Endodermal cell (in vitro differentiated cells): ENCODE measurements around the gene TNKS1BP1. TPM values are rescaled to one million over a fixed set of nuclear protein-coding genes. Genes with fewer than 3 reads are reported as not detected.
A peak's percentile ranks its signal among the peaks of the same experiment; 100 is the strongest.

Source experiments
- DNase-seq: peaks from one replicate; pipeline ENCODE4 v3.0.0-alpha.2; 2017
- H3K27ac ChIP-seq: 2 replicates; pipeline ENCODE4 v1.5.1; 2013; ENCODE audit warnings: mild to moderate bottlenecking, low read depth, low read length, moderate library complexity
- H3K27me3 ChIP-seq: 2 replicates; pipeline ENCODE4 v1.6.1; 2013; ENCODE audit warnings: mild to moderate bottlenecking, low read length, moderate library complexity; ENCODE audit not compliant: insufficient read depth, control insufficient read depth, poor library complexity, severe bottlenecking
- H3K36me3 ChIP-seq: 2 replicates; pipeline ENCODE4 v1.7.0; 2013; ENCODE audit warnings: mild to moderate bottlenecking, low read length, moderate library complexity; ENCODE audit not compliant: control insufficient read depth, insufficient read depth
- H3K4me1 ChIP-seq: one replicate; pipeline ENCODE4 v1.7.0; 2013; ENCODE audit warnings: low read length; ENCODE audit not compliant: control insufficient read depth, insufficient read depth
- H3K4me3 ChIP-seq: 2 replicates; pipeline ENCODE4 v1.5.1; 2013; ENCODE audit warnings: mild to moderate bottlenecking, low read length, moderate library complexity
- H3K9ac ChIP-seq: 2 replicates; pipeline ENCODE4 v1.6.1; 2013; ENCODE audit warnings: mild to moderate bottlenecking, low read length, moderate library complexity; ENCODE audit not compliant: poor library complexity, severe bottlenecking; ENCODE audit errors: extremely low read depth
- H3K9me3 ChIP-seq: 2 replicates; pipeline ENCODE4 v1.6.1; 2013; ENCODE audit warnings: mild to moderate bottlenecking, low read length, moderate library complexity; ENCODE audit not compliant: control insufficient read depth
- H3K27ac Mint-ChIP-seq: 2 replicates; pipeline ENCODE4 v1.8.0; 2020; ENCODE audit warnings: mixed read lengths
- H3K27me3 Mint-ChIP-seq: 2 replicates; pipeline ENCODE4 v1.8.0; 2021; ENCODE audit warnings: mild to moderate bottlenecking, mixed read lengths; ENCODE audit not compliant: insufficient read depth
- H3K36me3 Mint-ChIP-seq: 2 replicates; pipeline ENCODE4 v1.8.0; 2020; ENCODE audit warnings: low read depth, mixed read lengths
- H3K4me1 Mint-ChIP-seq: 2 replicates; pipeline ENCODE4 v1.8.0; 2020; ENCODE audit warnings: mixed read lengths
- H3K4me3 Mint-ChIP-seq: 2 replicates; pipeline ENCODE4 v1.8.0; 2020; ENCODE audit warnings: mild to moderate bottlenecking, moderate library complexity, mixed read lengths
- H3K9me3 Mint-ChIP-seq: 2 replicates; pipeline ENCODE4 v1.8.0; 2020; ENCODE audit warnings: mild to moderate bottlenecking, mixed read lengths
- CTCF ChIP-seq: fragments of 200-600 bp; sonication (generic); conservative IDR thresholded peaks from 2 replicates; pipeline ENCODE4 v1.5.0; 2021; ENCODE audit warnings: antibody characterized with exemption, mild to moderate bottlenecking
- WGBS, 2 experiments: methylation state at CpG; one replicate each; pipeline versions ENCODE4 v1.1.5 to v1.1.7; 2013; ENCODE audit warnings: missing lambda C conversion rate in 2 of 2, mixed read lengths in 1 of 2; ENCODE audit not compliant: insufficient coverage in 1 of 2, insufficient read length in 1 of 2; 5-methylcytosine and 5-hydroxymethylcytosine counted together
- total RNA-seq, 2 donors: library from RNA; stranded (reverse); fragmentation: NEBNext Ultra II Directional in 1 of 2; extraction: Animal tissue kit (Norgen Biotek cat#: 25700) in 1 of 2; gene quantifications; 2 replicates in 1 of 2; 3 replicates in 1 of 2; pipeline ENCODE4 v1.2.1, GENCODE V29; 2021

Gene TNKS1BP1
- total RNA-seq, 2 donors from 2014 or later, result 60.4 to 73.8 TPM

DNA sequence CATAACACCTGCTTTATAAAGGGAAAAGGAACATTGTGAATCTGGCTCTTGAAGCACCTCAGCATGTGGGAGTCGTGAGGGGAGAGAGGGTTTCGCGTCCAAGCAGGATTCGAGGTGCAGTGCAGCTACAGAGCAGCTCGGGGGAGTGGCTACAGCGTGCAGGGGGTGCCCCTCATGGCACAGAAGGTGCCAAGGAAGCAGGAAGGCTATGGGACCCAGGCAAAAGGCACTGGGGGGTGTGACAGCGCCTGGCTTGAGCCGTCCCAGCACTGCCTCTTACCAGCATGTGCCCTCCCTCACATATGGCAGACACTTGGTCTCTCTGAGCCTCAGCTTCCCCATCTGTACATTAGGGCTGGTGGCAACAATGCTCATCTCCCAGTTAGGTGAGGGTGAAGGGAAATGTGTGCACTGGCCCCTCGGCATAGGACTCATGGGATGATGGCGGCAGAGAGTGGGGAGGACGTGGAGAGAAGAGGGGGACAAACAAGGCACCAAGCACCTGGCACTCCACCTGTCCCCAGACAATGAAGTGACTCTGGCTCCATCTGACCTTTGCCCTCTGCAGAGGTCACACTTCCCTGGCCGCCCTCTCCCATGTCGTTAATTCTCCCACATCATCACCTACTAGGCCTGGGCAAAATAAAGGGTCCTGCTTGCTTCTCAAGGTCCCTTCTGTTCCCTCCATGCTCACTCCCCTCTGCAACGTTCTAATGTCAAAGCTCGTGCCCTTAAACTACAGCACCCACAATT is 10.4 kb downstream of the TNKS1BP1 start:
- Mint-ChIP-seq H3K27ac (peak overlapping the region; percentile 52), H3K36me3 (peaks cover 32% of the 10 kb centered on the region), H3K4me1 (peaks cover 16% of the 10 kb centered on the region), H3K9me3 (no peaks in the 10 kb centered on the region), H3K4me3 (no peak overlapping the region), H3K27me3 (no peaks in the 10 kb centered on the region)
- no peak overlapping the region for H3K9ac ChIP-seq
- WGBS, 2 experiments, result 89 to 92% methylated on average over 12 to 15 of the region's 15 CpGs
- no peak overlapping the region for H3K27ac ChIP-seq
- no peaks in the 10 kb centered on the region for H3K9me3 ChIP-seq
- no peaks in the 10 kb centered on the region for H3K4me1 ChIP-seq
- H3K36me3 ChIP-seq, result peaks cover 49% of the 10 kb centered on the region
- no peak for TF ChIP-seq CTCF
- no peaks in the 10 kb centered on the region for H3K27me3 ChIP-seq
- no peak for DNase-seq
- H3K4me3 ChIP-seq, result no peak overlapping the region

DNA sequence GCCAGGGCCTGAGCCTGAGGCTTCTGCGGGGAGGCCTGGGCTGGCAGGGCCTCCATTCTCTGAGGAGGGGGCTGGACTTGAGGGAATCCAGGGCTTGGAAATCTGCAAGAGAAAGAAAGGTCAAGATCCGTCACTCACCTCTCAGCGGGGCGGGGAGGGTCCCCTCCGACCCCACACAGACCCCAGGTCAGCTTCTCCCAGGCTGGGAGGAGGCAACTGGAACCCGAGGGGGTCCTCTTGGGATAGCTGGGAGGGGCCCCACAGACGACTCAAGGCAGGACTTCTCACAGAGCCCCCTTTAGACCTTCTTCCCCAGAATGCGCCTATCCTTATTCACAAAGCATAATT is 11.0 kb downstream of the TNKS1BP1 start:
- Mint-ChIP-seq H3K27ac (peak overlapping the region; percentile 52), H3K27me3 (no peaks in the 10 kb centered on the region), H3K4me3 (no peak overlapping the region), H3K9me3 (no peaks in the 10 kb centered on the region), H3K4me1 (peaks cover 16% of the 10 kb centered on the region), H3K36me3 (peaks cover 33% of the 10 kb centered on the region)
- no peak overlapping the region for H3K4me3 ChIP-seq
- WGBS, 2 experiments, result 80% methylated on average over 3 to 8 of the region's 8 CpGs
- DNase-seq, result no peak
- H3K36me3 ChIP-seq, result peaks cover 55% of the 10 kb centered on the region
- H3K9me3 ChIP-seq, result no peaks in the 10 kb centered on the region
- H3K9ac ChIP-seq, result no peak overlapping the region
- no peaks in the 10 kb centered on the region for H3K4me1 ChIP-seq
- TF ChIP-seq CTCF, result no peak
- H3K27ac ChIP-seq, result no peak overlapping the region
- H3K27me3 ChIP-seq, result no peaks in the 10 kb centered on the region

GRCh38 chr11:57313071-57313787 is 11.5 kb downstream of the TNKS1BP1 start:
- H3K27ac ChIP-seq, result no peak overlapping the region
- Mint-ChIP-seq H3K27me3 (no peaks in the 10 kb centered on the region), H3K36me3 (peaks cover 35% of the 10 kb centered on the region), H3K4me1 (peaks cover 15% of the 10 kb centered on the region), H3K9me3 (no peaks in the 10 kb centered on the region), H3K4me3 (no peak overlapping the region), H3K27ac (no peak overlapping the region)
- H3K4me3 ChIP-seq, result no peak overlapping the region
- WGBS, 2 experiments, result 93% methylated on average over 15 to 26 of the region's 26 CpGs
- no peaks in the 10 kb centered on the region for H3K4me1 ChIP-seq
- no peaks in the 10 kb centered on the region for H3K27me3 ChIP-seq
- H3K9ac ChIP-seq, result no peak overlapping the region
- DNase-seq, result no peak
- TF ChIP-seq CTCF, result no peak
- peaks cover 60% of the 10 kb centered on the region for H3K36me3 ChIP-seq
- H3K9me3 ChIP-seq, result no peaks in the 10 kb centered on the region
